ENCODE results near the gene DMRTA2.

The DMRTA2 gene

GRCh38 chr1:50424045-50424883 lies 1.0 kb upstream of the DMRTA2 start:
- 0 out of 2 replicates have a peak, but pooled peaks cover 9% of the 10 kb centered on the region for H4K20me1 ChIP-seq
- TF ChIP-seq Cebpa-rat (IDR thresholded peaks at IDR 0.05) = no peak
- H3K4me1 ChIP-seq = no peaks in the 10 kb centered on the region
- no peak overlapping the region for H3K4me3 ChIP-seq
- H3K9ac ChIP-seq = no peak overlapping the region
- H3K27ac ChIP-seq = no peak overlapping the region
- no peaks in the 10 kb centered on the region for H3K36me3 ChIP-seq
- H3K4me2 ChIP-seq = no peak overlapping the region
- H3K27me3 ChIP-seq = peaks cover 100% of the 10 kb centered on the region
- peaks cover 91% of the 10 kb centered on the region for H3K9me3 ChIP-seq

DNA sequence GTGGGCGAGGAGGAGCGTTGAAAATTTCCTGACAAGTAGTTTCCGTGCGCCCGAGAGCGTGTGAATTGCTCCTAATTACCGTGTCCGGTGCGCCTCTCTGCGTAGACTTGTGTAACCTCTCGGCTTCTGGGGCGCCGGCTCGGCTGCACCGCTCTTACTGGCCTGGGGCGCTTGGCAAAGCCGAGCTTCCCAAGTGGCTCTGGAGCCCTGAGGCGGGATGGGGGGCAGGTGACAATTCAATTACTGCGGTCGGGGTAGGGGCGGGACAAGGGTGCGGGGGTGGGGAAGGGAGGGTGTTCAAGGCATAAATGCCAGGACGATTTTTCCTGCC lies 392 bp upstream of the DMRTA2 start:
- no peaks in the 10 kb centered on the region for H3K4me1 ChIP-seq
- H3K9me3 ChIP-seq = peaks cover 97% of the 10 kb centered on the region
- H3K9ac ChIP-seq = no peak overlapping the region
- no peak overlapping the region for H3K4me2 ChIP-seq
- H3K4me3 ChIP-seq = no peak overlapping the region
- H3K27ac ChIP-seq = no peak overlapping the region
- no peaks in the 10 kb centered on the region for H3K36me3 ChIP-seq
- no peak for TF ChIP-seq Cebpa-rat (IDR thresholded peaks at IDR 0.05)
- H4K20me1 ChIP-seq = 0 out of 2 replicates have a peak, but pooled peaks cover 9% of the 10 kb centered on the region
- peaks cover 100% of the 10 kb centered on the region for H3K27me3 ChIP-seq

- Histone ChIP-seq H4K20me1 (0 out of 2 replicates have a peak, but pooled peaks cover 2% of the 10 kb centered on the region), H3K36me3 (no peaks in the 10 kb centered on the region), H3K9me3 (peaks cover 98% of the 10 kb centered on the region), H3K9ac (no peak overlapping the region), H3K27me3 (peaks cover 100% of the 10 kb centered on the region), H3K4me2 (no peak overlapping the region), H3K4me3 (no peak overlapping the region), H3K27ac (no peak overlapping the region), H3K4me1 (no peaks in the 10 kb centered on the region)
- TF ChIP-seq Cebpa-rat (IDR thresholded peaks at IDR 0.05) = no peak
These were observed 633 bp downstream of the DMRTA2 start for GRCh38 chr1:50422675-50422945.

DNA sequence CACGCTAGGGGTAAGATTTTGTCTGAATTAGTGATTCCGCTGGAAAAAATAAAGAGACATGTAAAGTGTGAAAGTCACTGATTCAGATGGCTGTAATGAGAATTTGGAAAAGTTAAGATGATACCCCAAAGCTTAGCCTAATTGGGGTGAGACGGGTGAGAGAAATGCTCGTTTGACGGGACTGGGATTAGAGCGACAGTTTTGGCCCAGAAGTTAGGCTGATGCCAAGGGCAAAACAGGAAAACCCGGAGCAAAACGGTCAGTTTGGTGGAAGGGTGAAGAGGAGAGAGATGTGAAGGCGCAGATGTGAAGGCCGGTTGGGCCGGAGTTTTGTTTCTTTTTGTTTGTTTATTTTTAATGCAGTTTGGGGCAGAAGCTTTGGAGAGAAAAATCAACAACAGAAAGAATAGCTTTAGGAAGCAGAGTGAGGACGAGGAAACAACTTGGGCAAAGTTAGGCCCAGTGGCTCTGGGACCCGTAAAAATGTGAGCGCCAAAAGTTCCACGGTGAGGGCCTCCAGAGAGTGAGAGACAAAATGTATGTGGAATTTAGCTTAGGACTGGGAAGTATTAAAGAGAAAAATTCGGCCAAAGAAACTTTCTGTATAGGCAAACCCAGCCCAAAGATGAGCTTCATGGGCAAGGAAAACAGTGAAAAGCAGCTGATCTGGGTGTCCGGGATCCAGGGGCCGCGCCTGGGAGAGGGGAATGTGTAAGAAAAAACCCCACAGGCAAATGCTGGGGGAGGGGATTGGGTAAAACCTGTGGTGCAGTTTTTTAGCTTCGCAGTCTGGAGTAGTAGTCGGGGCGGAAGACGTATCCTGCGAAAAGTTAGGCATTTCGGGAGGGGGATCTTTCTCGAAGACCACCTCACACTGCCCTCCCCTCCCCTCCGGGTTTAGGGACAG lies 1.2 kb downstream of the DMRTA2 start:
- Histone ChIP-seq H3K27me3 (peaks cover 100% of the 10 kb centered on the region), H3K27ac (no peak overlapping the region), H4K20me1 (no peaks in the 10 kb centered on the region), H3K9me3 (peaks cover 98% of the 10 kb centered on the region), H3K36me3 (no peaks in the 10 kb centered on the region), H3K4me3 (no peak overlapping the region), H3K4me1 (no peaks in the 10 kb centered on the region), H3K9ac (no peak overlapping the region), H3K4me2 (no peak overlapping the region)
- TF ChIP-seq Cebpa-rat (IDR thresholded peaks at IDR 0.05) = no peak

- H3K27me3 ChIP-seq = peaks cover 100% of the 10 kb centered on the region
- no peaks in the 10 kb centered on the region for H4K20me1 ChIP-seq
- no peak for TF ChIP-seq Cebpa-rat (IDR thresholded peaks at IDR 0.05)
- H3K9me3 ChIP-seq = peaks cover 98% of the 10 kb centered on the region
- no peak overlapping the region for H3K4me2 ChIP-seq
- H3K36me3 ChIP-seq = no peaks in the 10 kb centered on the region
- no peak overlapping the region for H3K27ac ChIP-seq
- no peaks in the 10 kb centered on the region for H3K4me1 ChIP-seq
- no peak overlapping the region for H3K9ac ChIP-seq
- H3K4me3 ChIP-seq = peak overlapping the region; percentile 33; the same call in 1 of the 2 replicates
These were observed 1.9 kb downstream of the DMRTA2 start for GRCh38 chr1:50421366-50421748.

GRCh38 chr1:50420689-50421365 lies 2.4 kb downstream of the DMRTA2 start:
- H3K36me3 ChIP-seq = no peaks in the 10 kb centered on the region
- no peaks in the 10 kb centered on the region for H3K4me1 ChIP-seq
- H3K9ac ChIP-seq = no peak overlapping the region
- H3K4me3 ChIP-seq = peak overlapping the region; percentile 33; the same call in 1 of the 2 replicates
- peaks cover 98% of the 10 kb centered on the region for H3K9me3 ChIP-seq
- peaks cover 100% of the 10 kb centered on the region for H3K27me3 ChIP-seq
- no peak overlapping the region for H3K27ac ChIP-seq
- TF ChIP-seq Cebpa-rat (IDR thresholded peaks at IDR 0.05) = no peak
- no peak overlapping the region for H3K4me2 ChIP-seq
- H4K20me1 ChIP-seq = no peaks in the 10 kb centered on the region

- H3K9me3 ChIP-seq = peaks cover 98% of the 10 kb centered on the region
- H3K36me3 ChIP-seq = no peaks in the 10 kb centered on the region
- no peak overlapping the region for H3K27ac ChIP-seq
- no peak overlapping the region for H3K4me2 ChIP-seq
- H3K9ac ChIP-seq = no peak overlapping the region
- H3K27me3 ChIP-seq = peaks cover 100% of the 10 kb centered on the region
- no peak for TF ChIP-seq Cebpa-rat (IDR thresholded peaks at IDR 0.05)
- no peaks in the 10 kb centered on the region for H4K20me1 ChIP-seq
- peak overlapping the region; percentile 28; the same call in 1 of the 2 replicates for H3K4me3 ChIP-seq
- H3K4me1 ChIP-seq = no peaks in the 10 kb centered on the region
These were observed 3.2 kb downstream of the DMRTA2 start for GRCh38 chr1:50419907-50420677.

GRCh38 chr1:50419192-50419906 lies 3.9 kb downstream of the DMRTA2 start:
- H3K9ac ChIP-seq = no peak overlapping the region
- TF ChIP-seq Cebpa-rat (IDR thresholded peaks at IDR 0.05) = no peak
- no peak overlapping the region for H3K4me2 ChIP-seq
- peaks cover 100% of the 10 kb centered on the region for H3K27me3 ChIP-seq
- no peaks in the 10 kb centered on the region for H3K36me3 ChIP-seq
- H3K27ac ChIP-seq = no peak overlapping the region
- no peaks in the 10 kb centered on the region for H4K20me1 ChIP-seq
- H3K4me3 ChIP-seq = peak overlapping the region; percentile 31; the same call in 1 of the 2 replicates
- H3K4me1 ChIP-seq = no peaks in the 10 kb centered on the region
- peaks cover 95% of the 10 kb centered on the region for H3K9me3 ChIP-seq
